HCT116 (cell line): ENCODE data around the gene GALK1. TPM values are rescaled to one million over a fixed set of nuclear protein-coding genes. Genes with fewer than 3 reads are reported as not detected.

Experiments
- ATAC-seq: fragments of 200-7000 bp; cut with Tn5 transposase; 2 replicates; pipeline ENCODE4 v1.9.1; 2020; ENCODE audit warnings: mild to moderate bottlenecking, moderate library complexity
- BruUV-seq: library from RNA; stranded (reverse); fragments of 400-500 nt; replicated peaks from 2 replicates; lab custom pipeline; 2021; lab: Mats Ljungman, UMichigan
- CTCF ChIA-PET: fragments of 300-600 bp; sonication (Branson Sonifier 250); formaldehyde crosslinking; loops from one replicate; lab custom pipeline; 2021; ENCODE audit warnings: antibody characterized with exemption; lab: Charles Lee
- POLR2A ChIA-PET: fragments of 300-600, 350-600 bp; sonication (Branson Sonifier 250); formaldehyde crosslinking; loops from one replicate; lab custom pipeline; 2021; ENCODE audit warnings: antibody characterized with exemption; lab: Charles Lee
- RAD21 ChIA-PET, 2 experiments: fragments of 300-600 bp; sonication (Branson Sonifier 250); formaldehyde crosslinking; loops; one replicate each; lab custom pipeline; 2023; ENCODE audit warnings: low total read pairs in 2 of 2; ENCODE audit not compliant: uncharacterized antibody in 2 of 2, unreplicated experiment in 2 of 2, low non-redundant PET in 1 of 2; lab: Charles Lee
- DNase-seq: peaks from one replicate; pipeline ENCODE4 v3.0.0-alpha.2; 2010; ENCODE audit warnings: low read depth, low spot score
- H2AFZ ChIP-seq: fragments of 200-600 bp; shearing (Covaris generic), sonication (generic); 2 replicates; pipeline ENCODE4 v1.6.1; 2017; ENCODE audit warnings: low read depth, mixed run types, mixed read lengths, antibody characterized with exemption, low read length; ENCODE audit not compliant: poor library complexity, severe bottlenecking
- H3K27ac ChIP-seq: 2 replicates; pipeline ENCODE4 v1.5.1; 2012; ENCODE audit warnings: low read depth, low read length
- H3K27me3 ChIP-seq: fragments of 200-600 bp; sonication (generic); 2 replicates; pipeline ENCODE4 v1.6.1; 2016; ENCODE audit warnings: mixed run types, low read length, mixed read lengths; ENCODE audit not compliant: insufficient read depth
- H3K36me3 ChIP-seq, 2 experiments: fragments of 200-500 bp in 1 of 2; fragments of 200-600 bp in 1 of 2; sonication (Bioruptor generic) in 1 of 2; sonication (generic) in 1 of 2; 2 replicates each; pipeline versions ENCODE4 v1.5.1 to v1.6.1; 2014 to 2016; ENCODE audit warnings: low read length in 2 of 2, inconsistent platforms in 1 of 2, mixed read lengths in 1 of 2, mixed run types in 1 of 2; ENCODE audit not compliant: insufficient read depth in 2 of 2, control insufficient read depth in 1 of 2
- H3K4me1 ChIP-seq, 2 experiments: fragments of 200-600 bp in 1 of 2; sonication (generic) in 1 of 2; 2 replicates each; pipeline versions ENCODE4 v1.5.1 to v1.6.1; 2012 to 2017; ENCODE audit warnings: low read length in 2 of 2, inconsistent platforms in 1 of 2, mild to moderate bottlenecking in 1 of 2, mixed read lengths in 1 of 2, mixed run types in 1 of 2, moderate library complexity in 1 of 2; ENCODE audit not compliant: insufficient read depth in 2 of 2, control insufficient read depth in 1 of 2
- H3K4me2 ChIP-seq: fragments of 200-600 bp; sonication (generic); 2 replicates; pipeline ENCODE4 v1.6.1; 2017; ENCODE audit warnings: mixed run types, low read length, mixed read lengths
- H3K4me3 ChIP-seq, 2 experiments: fragments of 200-600 bp in 1 of 2; sonication (generic) in 1 of 2; replicated peaks in 1 of 2; 2 replicates each; pipeline ENCODE4 v1.5.1; 2011 to 2016; ENCODE audit warnings: low read length in 2 of 2, control low read depth in 1 of 2, low read depth in 1 of 2, mild to moderate bottlenecking in 1 of 2, mixed read lengths in 1 of 2, mixed run types in 1 of 2
- H3K79me2 ChIP-seq: fragments of 200-600 bp; sonication (generic); 2 replicates; pipeline ENCODE4 v1.6.1; 2017; ENCODE audit warnings: mild to moderate bottlenecking, mixed run types, low read length, moderate library complexity, mixed read lengths; ENCODE audit not compliant: insufficient read depth
- H3K9ac ChIP-seq: fragments of 200-600 bp; sonication (generic); 2 replicates; pipeline ENCODE4 v1.6.1; 2016; ENCODE audit warnings: low read length, mixed read lengths
- H3K9me2 ChIP-seq: fragments of 200-600 bp; sonication (generic), shearing (Covaris generic); 2 replicates; pipeline ENCODE4 v1.6.1; 2017; ENCODE audit warnings: mixed run types, mild to moderate bottlenecking, moderate library complexity; ENCODE audit not compliant: insufficient read depth
- H3K9me3 ChIP-seq, 2 experiments: fragments of 200-500 bp in 1 of 2; fragments of 200-600 bp in 1 of 2; sonication (Bioruptor generic) in 1 of 2; sonication (generic) in 1 of 2; 2 replicates each; pipeline ENCODE4 v1.6.1; 2014 to 2017; ENCODE audit warnings: low read length in 2 of 2, mixed read lengths in 2 of 2, inconsistent platforms in 1 of 2, low read depth in 1 of 2, mild to moderate bottlenecking in 1 of 2, mixed run types in 1 of 2, moderate library complexity in 1 of 2; ENCODE audit not compliant: control insufficient read depth in 1 of 2, insufficient read depth in 1 of 2
- H4K20me1 ChIP-seq: fragments of 200-600 bp; sonication (generic), shearing (Covaris generic); 2 replicates; pipeline ENCODE4 v1.6.1; 2017; ENCODE audit warnings: mixed run types, mild to moderate bottlenecking, moderate library complexity; ENCODE audit not compliant: insufficient read depth
- ATF3 ChIP-seq: IDR thresholded peaks from 2 replicates; pipeline ENCODE4 v1.6.1; 2012
- CEBPB ChIP-seq: IDR thresholded peaks from 2 replicates; pipeline ENCODE4 v1.6.1; 2012; ENCODE audit warnings: low read depth
- CTCF ChIP-seq, 3 experiments: fragments of 200-600 bp in 1 of 3; sonication (generic) in 1 of 3; IDR thresholded peaks in 2 of 3; conservative IDR thresholded peaks in 1 of 3; 2 replicates each; pipeline ENCODE4 v1.5.1; 2012 to 2017; ENCODE audit warnings: low read depth in 2 of 3, low read length in 2 of 3, antibody characterized with exemption in 1 of 3, borderline replicate concordance in 1 of 3, control low read depth in 1 of 3, mild to moderate bottlenecking in 1 of 3, mixed read lengths in 1 of 3, mixed run types in 1 of 3, moderate library complexity in 1 of 3; ENCODE audit not compliant: insufficient read depth in 1 of 3
- EGR1 ChIP-seq: IDR thresholded peaks from 2 replicates; pipeline ENCODE4 v1.6.1; 2012; ENCODE audit warnings: low read depth
- EZH2phosphoT487 ChIP-seq: fragments of 200-600 bp; IDR thresholded peaks from 2 replicates; pipeline ENCODE4 v1.6.1; 2018; ENCODE audit warnings: antibody characterized with exemption, borderline replicate concordance
- JUND ChIP-seq: IDR thresholded peaks from 2 replicates; pipeline ENCODE4 v1.6.1; 2012
- RAD21 ChIP-seq: IDR thresholded peaks from 2 replicates; pipeline ENCODE4 v1.6.1; 2012; ENCODE audit warnings: low read depth, mild to moderate bottlenecking
- SP1 ChIP-seq: IDR thresholded peaks from 2 replicates; pipeline ENCODE4 v1.6.1; 2012; ENCODE audit warnings: low read depth
- SRF ChIP-seq: IDR thresholded peaks from 2 replicates; pipeline ENCODE4 v1.6.1; 2012; ENCODE audit warnings: low read depth
- intact Hi-C: fragments of 100-400 bp; cut with micrococcal nuclease; formaldehyde crosslinking; loops from 2 replicates; pipeline ENCODE4 v1.10.0; 2022
- total RNA-seq: library from RNA; stranded (reverse); gene quantifications from one replicate; pipeline ENCODE4 v1.2.1, GENCODE V29; 2021; ENCODE audit not compliant: unreplicated experiment
- TF ChIP-seq, protein P1 (sequence below): IDR thresholded peaks from 2 replicates; pipeline ENCODE4 v1.6.1; 2012

The GALK1 gene
- total RNA-seq, 1 experiment from 2014 or later = 57.8 TPM

GRCh38 chr17:75809631-75810111 is 44.7 kb upstream of the GALK1 start (continued):
- TF ChIP-seq CTCF (IDR thresholded peaks at IDR 0.05 in 2 of 3, conservative IDR thresholded peaks at IDR 0.05 in 1 of 3; ENCODE audit: borderline replicate concordance in 1 of 3, insufficient read depth in 1 of 3, low read depth in 2 of 3, low read length in 2 of 3) = no peak
- TF ChIP-seq EZH2phosphoT487 = no peak
- no peak for TF ChIP-seq SP1
- TF ChIP-seq RAD21 = no peak
- TF ChIP-seq CEBPB = no peak
- no peak for TF ChIP-seq JUND
- TF ChIP-seq EGR1 = no peak

- no TSS peak for BruUV-seq
- CTCF ChIA-PET = no interaction called here
- no peak overlapping the region for H3K4me2 ChIP-seq
Observed at GRCh38 chr17:75808905-75809621, 44.1 kb upstream of the GALK1 start.

More at GRCh38 chr17:75808905-75809621, 44.1 kb upstream of the GALK1 start:
- ATAC-seq = no peak
- ChIA-PET RAD21 (no interaction called here), POLR2A (no interaction called here)
- Histone ChIP-seq H3K4me3 (no peak overlapping the region), H3K9me2 (no peaks in the 10 kb centered on the region), H3K27ac (peak overlapping the region; percentile 10; the same call in 1 of the 2 replicates), H3K4me1 (no peaks in the 10 kb centered on the region), H3K9ac (no peak overlapping the region), H2AFZ (no peak overlapping the region), H4K20me1 (no peaks in the 10 kb centered on the region), H3K27me3 (no peaks in the 10 kb centered on the region), H3K9me3 (no peaks in the 10 kb centered on the region), H3K79me2 (no peaks in the 10 kb centered on the region; the same call in 1 of the 2 replicates), H3K36me3 (peaks cover 16 to 19% of the 10 kb centered on the region in 2 experiments; a peak in 3 of 4 replicates)
- intact Hi-C loops = no loop called here
- DNase-seq = no peak
- no peak for TF ChIP-seq ATF3
- no peak for TF ChIP-seq SRF
- TF ChIP-seq CTCF (IDR thresholded peaks at IDR 0.05 in 2 of 3, conservative IDR thresholded peaks at IDR 0.05 in 1 of 3; ENCODE audit: borderline replicate concordance in 1 of 3, insufficient read depth in 1 of 3, low read depth in 2 of 3, low read length in 2 of 3) = no peak
- no peak for TF ChIP-seq EGR1
- TF ChIP-seq, protein P1, sequence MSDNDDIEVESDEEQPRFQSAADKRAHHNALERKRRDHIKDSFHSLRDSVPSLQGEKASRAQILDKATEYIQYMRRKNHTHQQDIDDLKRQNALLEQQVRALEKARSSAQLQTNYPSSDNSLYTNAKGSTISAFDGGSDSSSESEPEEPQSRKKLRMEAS = no peak
- no peak for TF ChIP-seq EZH2phosphoT487
